Kidney (tissue), 14 donors: ENCODE measurements around the gene PWWP2B. TPM values are rescaled to one million over a fixed set of nuclear protein-coding genes. Genes with fewer than 3 reads are reported as not detected.

Experiments used
- DNase-seq, 5 donors: peaks; one replicate each; pipeline ENCODE4 v3.0.0-alpha.2; 2013 to 2020
- FAIRE-seq: peaks from 2 replicates; lab custom pipeline; 2012; peaks lifted over from hg19 to GRCh38; lab: Jason Lieb, UNC
- H3K27ac ChIP-seq, 2 donors: one replicate each; pipeline ENCODE4 v1.7.0; 2013; ENCODE audit warnings: low read depth in 2 of 2, low read length in 2 of 2, inconsistent platforms in 1 of 2
- H3K27me3 ChIP-seq: one replicate; pipeline ENCODE4 v1.7.1; 2013; ENCODE audit warnings: low read length, inconsistent platforms; ENCODE audit not compliant: control insufficient read depth, insufficient read depth
- H3K36me3 ChIP-seq, 3 donors: one replicate each; pipeline versions ENCODE4 v1.7.0 to v1.7.1; 2013; ENCODE audit warnings: low read length in 3 of 3, control low read depth in 1 of 3, inconsistent platforms in 1 of 3; ENCODE audit not compliant: insufficient read depth in 3 of 3, control insufficient read depth in 2 of 3
- H3K4me1 ChIP-seq, 3 donors: one replicate each; pipeline versions ENCODE4 v1.7.0 to v1.7.1; 2013; ENCODE audit warnings: low read length in 3 of 3, inconsistent platforms in 1 of 3, low read depth in 1 of 3; ENCODE audit not compliant: control insufficient read depth in 2 of 3, insufficient read depth in 2 of 3
- H3K4me3 ChIP-seq, 3 donors: one replicate each; pipeline versions ENCODE4 v1.7.0 to v1.8.1; 2013; ENCODE audit warnings: low read length in 3 of 3, control low read depth in 1 of 3, inconsistent platforms in 1 of 3
- H3K9ac ChIP-seq, 3 donors: one replicate each; pipeline versions ENCODE4 v1.7.0 to v1.7.1; 2013; ENCODE audit warnings: low read length in 3 of 3, control low read depth in 1 of 3, inconsistent platforms in 1 of 3
- H3K9me3 ChIP-seq, 3 donors: one replicate each; pipeline versions ENCODE4 v1.7.0 to v1.7.1; 2013; ENCODE audit warnings: low read length in 3 of 3, control low read depth in 1 of 3, inconsistent platforms in 1 of 3; ENCODE audit not compliant: control insufficient read depth in 2 of 3, insufficient read depth in 1 of 3
- CTCF ChIP-seq: IDR thresholded peaks from 3 replicates; pipeline ENCODE4 v1.5.1; 2012; ENCODE audit warnings: mild to moderate bottlenecking, moderate library complexity, borderline replicate concordance; ENCODE audit not compliant: insufficient read depth; ENCODE audit errors: extremely low read depth
- intact Hi-C: fragments of 100-400 bp; cut with DNase I; formaldehyde crosslinking; loops from one replicate; pipeline ENCODE4 v1.11.1; 2022
- polyA plus RNA-seq: library from polyadenylated mRNA; stranded (reverse); fragments of 350-450 nt; fragmentation: Illumina TruSeq; extraction: RNeasy Lipid Tissue Mini Kit (QIAGEN cat#74804); gene quantifications from one replicate; pipeline ENCODE4 v1.2.3, GENCODE V29; 2014; ENCODE audit warnings: low read depth, low replicate concordance; ENCODE audit not compliant: insufficient read depth
- total RNA-seq: library from RNA; stranded (reverse); fragmentation: NEBNext Ultra II Directional; extraction: Animal tissue kit (Norgen Biotek cat#: 25700); gene quantifications from one replicate; pipeline ENCODE4 v1.2.1, GENCODE V29; 2021
- donor health status: control.
- donor health status: control.
- donor health status: control.
- donor health status: control.
- donor health status: control.
- donor health status: DM: yes; HTN: yes; CAD: no.
- donor health status: Normal renal cell carcinoma (clear cell type).

Gene PWWP2B
- total and polyA plus RNA-seq, 2 donors from 2014 or later = 12.9 to 24.3 TPM

GRCh38 chr10:132448248-132448731 is 51.3 kb downstream of the PWWP2B start:
- no peak for TF ChIP-seq CTCF
- no peaks in the 10 kb centered on the region for H3K36me3 ChIP-seq
- intact Hi-C loops = no loop called here
- FAIRE-seq (no peak), DNase-seq (peak in 2 of 5 donors; percentile 46 to 88)
- H3K9me3 ChIP-seq = no peaks in the 10 kb centered on the region
- H3K27ac ChIP-seq = peak overlapping the region; percentile 59 to 71
- no peak overlapping the region for H3K4me3 ChIP-seq
- peak overlapping the region in 1 of 3 donors; percentile 51 for H3K9ac ChIP-seq
- H3K4me1 ChIP-seq = peaks cover 0 to 24% (median 3%) of the 10 kb centered on the region in 3 donors
- H3K27me3 ChIP-seq = no peaks in the 10 kb centered on the region

- no peak overlapping the region for H3K27ac ChIP-seq
- H3K9me3 ChIP-seq = no peaks in the 10 kb centered on the region
- no peak overlapping the region for H3K4me3 ChIP-seq
- FAIRE-seq = no peak
- no peak overlapping the region for H3K9ac ChIP-seq
- H3K36me3 ChIP-seq = no peaks in the 10 kb centered on the region
- no peaks in the 10 kb centered on the region for H3K27me3 ChIP-seq
- peak in 1 of 5 donors; percentile 79 for DNase-seq
- intact Hi-C loops = no loop called here
- TF ChIP-seq CTCF = no peak
- peaks cover 0 to 29% (median 3%) of the 10 kb centered on the region in 3 donors for H3K4me1 ChIP-seq
Observed at GRCh38 chr10:132449051-132449810, 52.2 kb downstream of the PWWP2B start.

- Histone ChIP-seq H3K9ac (no peak overlapping the region), H3K4me1 (peaks cover 0 to 29% (median 3%) of the 10 kb centered on the region in 3 donors), H3K9me3 (no peaks in the 10 kb centered on the region), H3K27ac (no peak overlapping the region), H3K36me3 (no peaks in the 10 kb centered on the region), H3K27me3 (no peaks in the 10 kb centered on the region), H3K4me3 (no peak overlapping the region)
- intact Hi-C loops = no loop called here
- no peak for TF ChIP-seq CTCF
- FAIRE-seq = no peak
- DNase-seq = peak in 1 of 5 donors; percentile 79
Observed at GRCh38 chr10:132449811-132450181, 52.8 kb downstream of the PWWP2B start.
